Stimulated activated CD4-positive, alpha-beta T cell treated with anti-CD3 and anti-CD28 coated beads, Interleukin-4, amount 100 ng/mL, for 24 hours (primary cell): Measurements from ENCODE around the gene CFAP52.
"Not testable (repeated sequence)": the region's sequence is repeated elsewhere in the genome, so short reads cannot be mapped to it uniquely, and the experiment has no call there.

Source experiments
- DNase-seq: peaks from one replicate; pipeline ENCODE4 v3.0.0-alpha.2; 2020

The CFAP52 gene

GRCh38 chr17:9571201-9571600, 5.2 kb upstream of the CFAP52 start:
- DNase-seq, result no peak

- DNase-seq, result peak; percentile 86
These were observed 901 bp upstream of the CFAP52 start, which contains the start of gene STX8 for GRCh38 chr17:9575381-9576101. Gene STX8 (minus strand): TSS chr17:9575820. CDS start chr17:9575808, 12 bp downstream.

GRCh38 chr17:9577373-9577709, 899 bp downstream of the CFAP52 start:
- DNase-seq, result no peak

- DNase-seq, result no peak
These were observed 11.7 kb downstream of the CFAP52 start for GRCh38 chr17:9587969-9588656.

- no peak for DNase-seq
These were observed 17.6 kb downstream of the CFAP52 start for GRCh38 chr17:9594065-9594464.

GRCh38 chr17:9597638-9598037, 21.2 kb downstream of the CFAP52 start:
- not testable (repeated sequence) for DNase-seq

GRCh38 chr17:9598661-9599060, 22.2 kb downstream of the CFAP52 start:
- no peak for DNase-seq

GRCh38 chr17:9604583-9604982, 28.1 kb downstream of the CFAP52 start:
- not testable (repeated sequence) for DNase-seq

GRCh38 chr17:9606453-9606852, 30.0 kb downstream of the CFAP52 start:
- DNase-seq, result no peak

GRCh38 chr17:9607058-9607457, 30.6 kb downstream of the CFAP52 start:
- DNase-seq, result not testable (repeated sequence)

- no peak for DNase-seq
These were observed 35.1 kb downstream of the CFAP52 start for GRCh38 chr17:9611557-9611956.

GRCh38 chr17:9612006-9612405, 35.6 kb downstream of the CFAP52 start:
- no peak for DNase-seq

- no peak for DNase-seq
These were observed 39.0 kb downstream of the CFAP52 start for GRCh38 chr17:9615486-9615885.

- no peak for DNase-seq
These were observed 46.5 kb downstream of the CFAP52 start for GRCh38 chr17:9622961-9623360.

GRCh38 chr17:9628509-9628908, 52.1 kb downstream of the CFAP52 start:
- DNase-seq, result no peak

- DNase-seq, result no peak
These were observed 56.3 kb downstream of the CFAP52 start for GRCh38 chr17:9632741-9633140.

GRCh38 chr17:9635340-9635739, 58.9 kb downstream of the CFAP52 start:
- no peak for DNase-seq

- DNase-seq, result no peak
These were observed 60.1 kb downstream of the CFAP52 start for GRCh38 chr17:9636501-9636900.

- not testable (repeated sequence) for DNase-seq
These were observed 63.9 kb downstream of the CFAP52 start for GRCh38 chr17:9640388-9640787.

GRCh38 chr17:9643611-9644010, 67.2 kb downstream of the CFAP52 start:
- no peak for DNase-seq

GRCh38 chr17:9644910-9645751, 68.7 kb downstream of the CFAP52 start, which contains the start of gene USP43:
Gene USP43 (plus strand): TSS chr17:9645517. CDS start chr17:9645633, 116 bp downstream.
- DNase-seq, result no peak

- no peak for DNase-seq
These were observed 69.6 kb downstream of the CFAP52 start for GRCh38 chr17:9645851-9646545.

- DNase-seq, result no peak
These were observed 70.1 kb downstream of the CFAP52 start for GRCh38 chr17:9646546-9646885.
